NCI-H1930 (cell line): ENCODE measurements around the gene ATG4C.

Source experiments
- DNase-seq, 2 experiments: peaks; one replicate each; lab custom pipeline; 2025; lab: John Stamatoyannopoulos, UW

The ATG4C gene

DNA sequence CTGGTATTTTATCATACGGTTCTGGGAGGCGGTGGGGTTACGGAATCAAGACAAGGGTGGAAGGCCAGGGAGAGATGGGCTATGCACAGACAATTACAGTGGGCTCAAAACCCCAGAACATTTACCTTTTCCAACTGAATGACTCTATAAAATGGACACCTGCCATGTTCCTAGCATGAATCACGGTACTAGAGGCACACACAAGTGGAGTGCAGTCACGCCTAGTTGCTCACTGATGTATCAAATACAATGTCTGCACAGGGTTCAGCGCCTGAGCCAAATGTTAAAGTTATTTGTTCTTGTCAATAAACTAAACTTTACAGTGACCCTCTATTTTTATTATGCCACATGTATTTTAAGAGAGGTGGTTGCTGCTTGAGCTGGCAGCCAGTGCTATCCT is 121.4 kb downstream of the ATG4C start:
- no peak for DNase-seq

DNA sequence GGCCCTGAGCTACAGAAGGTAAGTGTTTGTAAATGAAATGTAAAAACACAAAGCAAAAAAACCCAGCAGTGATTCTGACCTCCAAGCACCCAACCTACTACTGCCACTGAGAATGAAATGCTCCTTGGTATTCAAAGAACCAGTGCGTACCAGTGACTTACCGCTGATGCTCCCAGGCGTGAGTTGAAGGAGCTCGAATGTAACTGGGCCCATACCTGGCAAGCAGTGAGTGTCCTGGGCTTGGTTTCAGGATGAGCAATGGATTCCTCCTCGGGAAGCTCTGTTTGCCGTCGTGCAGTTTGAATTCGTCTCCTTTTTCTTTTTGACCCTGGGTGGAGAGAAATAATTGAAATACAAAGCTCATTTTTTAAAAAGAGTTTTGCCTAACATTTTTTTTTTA is 121.9 kb downstream of the ATG4C start:
- DNase-seq, result no peak

- no peak for DNase-seq
These were observed 122.5 kb downstream of the ATG4C start for GRCh38 chr1:62906428-62906886.

- no peak for DNase-seq
These were observed 124.3 kb downstream of the ATG4C start for GRCh38 chr1:62908168-62908695.

DNA sequence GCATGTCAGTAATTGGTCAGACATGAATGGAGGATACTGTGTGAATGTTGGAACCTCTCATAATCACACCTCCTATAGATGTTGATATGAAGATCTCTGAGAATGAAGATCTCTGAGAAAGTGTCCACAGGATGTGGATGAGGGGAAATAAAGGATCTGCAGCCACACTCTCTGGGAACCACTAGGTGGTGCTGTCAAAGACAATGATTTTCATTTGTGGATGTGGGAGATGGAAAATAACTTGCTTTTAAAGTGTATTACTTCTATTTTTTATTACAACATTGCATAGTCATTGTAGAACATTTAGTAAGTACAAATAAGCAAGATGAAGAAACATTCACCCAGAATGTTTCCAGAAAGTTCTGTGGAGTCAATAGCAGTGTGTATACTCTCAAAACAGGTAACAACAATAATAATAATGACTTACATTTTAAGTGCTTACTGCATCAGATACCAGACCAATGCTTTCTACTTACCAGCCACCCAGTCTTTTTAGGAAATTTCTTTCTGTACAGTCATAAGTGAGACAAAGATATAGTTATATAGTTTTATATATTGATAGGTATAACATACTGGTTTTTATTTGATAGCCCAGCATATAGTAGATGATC is 128.2 kb downstream of the ATG4C start:
- no peak for DNase-seq
